ENCODE results near the gene ZNF583.

- TF ChIP-seq POLR2A (IDR thresholded peaks at IDR 0.05) (no peak), CTCF (IDR thresholded peaks at IDR 0.05 in 8 of 11, conservative IDR thresholded peaks at IDR 0.05 in 3 of 11) (no peak)
Measured at GRCh38 chr19:56383826-56384605, 20.1 kb upstream of the ZNF583 start.
